Measurements from ENCODE around the gene FHOD1. TPM values are rescaled to one million over a fixed set of nuclear protein-coding genes. Genes with fewer than 3 reads are reported as not detected.

The FHOD1 gene
- total RNA-seq, 1 experiment from 2014 or later, result 22.2 TPM

Other genes with a start within 250 kb of the FHOD1 start
- gene CBFB, start 218.3 kb downstream of the FHOD1 start, total RNA-seq (2014; rRNA removed; shearing (Covaris generic)), result 94.9 and 115 TPM in 2 replicates
- gene PHAF1, start 137.5 kb downstream of the FHOD1 start, total RNA-seq (2014; rRNA removed; shearing (Covaris generic)), result 12.5 and 26.3 TPM in 2 replicates
- 5.5 and 9.8 TPM in 2 replicates for gene B3GNT9, start 96.5 kb downstream of the FHOD1 start, total RNA-seq (2014; rRNA removed; shearing (Covaris generic))
- 16.7 and 20.5 TPM in 2 replicates for gene TRADD, start 87.6 kb downstream of the FHOD1 start, total RNA-seq (2014; rRNA removed; shearing (Covaris generic))
- gene FBXL8, start 87.5 kb downstream of the FHOD1 start, total RNA-seq (2014; rRNA removed; shearing (Covaris generic)), result 3.8 and 6.2 TPM in 2 replicates
- gene HSF4, start 82.7 kb downstream of the FHOD1 start, total RNA-seq (2014; rRNA removed; shearing (Covaris generic)), result 1.2 and 2.8 TPM in 2 replicates
- 9.5 and 14.7 TPM in 2 replicates for gene NOL3, start 76.9 kb downstream of the FHOD1 start, total RNA-seq (2014; rRNA removed; shearing (Covaris generic))
- 4.6 and 7.0 TPM in 2 replicates for gene MATCAP1, start 63.5 kb downstream of the FHOD1 start, total RNA-seq (2014; rRNA removed; shearing (Covaris generic))
- gene EXOC3L1, start 57.3 kb downstream of the FHOD1 start, total RNA-seq (2014; rRNA removed; shearing (Covaris generic)), result 0.63 and 0.74 TPM in 2 replicates
- gene E2F4, start 55.3 kb downstream of the FHOD1 start, total RNA-seq (2014; rRNA removed; shearing (Covaris generic)), result 109 and 111 TPM in 2 replicates
- 0.97 and 1.8 TPM in 2 replicates for gene ELMO3, start 48.4 kb downstream of the FHOD1 start, total RNA-seq (2014; rRNA removed; shearing (Covaris generic))
- gene TMEM208, start 20.4 kb downstream of the FHOD1 start, total RNA-seq (2014; rRNA removed; shearing (Covaris generic)), result 30.0 and 54.8 TPM in 2 replicates
- 1.7 and 1.8 TPM in 2 replicates for gene SLC9A5, start 1.5 kb upstream of the FHOD1 start, total RNA-seq (2014; rRNA removed; shearing (Covaris generic))
- gene PLEKHG4, start 32.1 kb upstream of the FHOD1 start, total RNA-seq (2014; rRNA removed; shearing (Covaris generic)), result 31.7 and 45.0 TPM in 2 replicates
- 0.23 and 0.33 TPM in 2 replicates for gene KCTD19, start 79.3 kb upstream of the FHOD1 start, total RNA-seq (2014; rRNA removed; shearing (Covaris generic))
- gene LRRC36, start 79.3 kb upstream of the FHOD1 start, total RNA-seq (2014; rRNA removed; shearing (Covaris generic)), result 0.36 TPM in 1 of 2 replicates, not detected in the other
- gene TPPP3, start 146.0 kb upstream of the FHOD1 start, total RNA-seq (2014; rRNA removed; shearing (Covaris generic)), result 0.71 TPM in 1 of 2 replicates, not detected in the other
- gene ZDHHC1, start 169.0 kb upstream of the FHOD1 start, total RNA-seq (2014; rRNA removed; shearing (Covaris generic)), result 1.9 and 3.0 TPM in 2 replicates
- gene HSD11B2, start 183.6 kb upstream of the FHOD1 start, total RNA-seq (2014; rRNA removed; shearing (Covaris generic)), result not detected in 2 replicates
- gene ATP6V0D1, start 233.7 kb upstream of the FHOD1 start, total RNA-seq (2014; rRNA removed; shearing (Covaris generic)), result 56.2 and 66.9 TPM in 2 replicates
- not detected in 2 replicates for gene AGRP, start 236.1 kb upstream of the FHOD1 start, total RNA-seq (2014; rRNA removed; shearing (Covaris generic))

Data from Daoy (cell line).